OCI-LY7 (cell line): ENCODE measurements around the gene TMED7. TPM values are rescaled to one million over a fixed set of nuclear protein-coding genes. Genes with fewer than 3 reads are reported as not detected.

ENCODE experiments used
- BruUV-seq: library from RNA; stranded (reverse); fragments of 400-500 nt; replicated peaks from 2 replicates; lab custom pipeline; 2021; lab: Mats Ljungman, UMichigan
- CTCF ChIA-PET: fragments of 300-600 bp; sonication (Branson Sonifier 250); formaldehyde crosslinking; loops from one replicate; lab custom pipeline; 2022; ENCODE audit warnings: antibody characterized with exemption; ENCODE audit not compliant: unreplicated experiment; lab: Charles Lee
- POLR2A ChIA-PET: fragments of 300-600 bp; sonication (Branson Sonifier 250); formaldehyde crosslinking; loops from one replicate; lab custom pipeline; 2022; ENCODE audit warnings: antibody characterized with exemption; lab: Charles Lee
- DNase-seq: peaks from one replicate; pipeline ENCODE4 v3.0.0-alpha.2; 2015; ENCODE audit warnings: low spot score
- H2AFZ ChIP-seq: fragments of 200-600 bp; sonication (generic), shearing (Covaris generic); 2 replicates; pipeline ENCODE4 v1.6.1; 2014; ENCODE audit warnings: mild to moderate bottlenecking, antibody characterized with exemption, low read length, moderate library complexity
- H3K27ac ChIP-seq: fragments of 200-600 bp; sonication (generic); 2 replicates; pipeline ENCODE4 v1.5.1; 2014; ENCODE audit warnings: mixed run types, low read depth, mild to moderate bottlenecking, moderate library complexity, low read length, inconsistent platforms; ENCODE audit not compliant: poor library complexity, severe bottlenecking
- H3K36me3 ChIP-seq: fragments of 200-600 bp; sonication (generic); 2 replicates; pipeline ENCODE4 v1.6.1; 2014; ENCODE audit warnings: mild to moderate bottlenecking, antibody characterized with exemption, low read length, moderate library complexity, mixed read lengths; ENCODE audit not compliant: insufficient read depth
- H3K4me1 ChIP-seq: fragments of 200-600 bp; sonication (generic); 2 replicates; pipeline ENCODE4 v1.5.1; 2014; ENCODE audit warnings: mild to moderate bottlenecking, low read length; ENCODE audit not compliant: insufficient read depth, poor library complexity, severe bottlenecking
- H3K4me2 ChIP-seq: fragments of 200-600 bp; sonication (generic); 2 replicates; pipeline ENCODE4 v1.6.1; 2014; ENCODE audit warnings: mild to moderate bottlenecking, low read length
- H3K4me3 ChIP-seq: fragments of 200-600 bp; sonication (generic); 2 replicates; pipeline ENCODE4 v1.5.1; 2014; ENCODE audit warnings: mild to moderate bottlenecking, low read depth, low read length; ENCODE audit not compliant: poor library complexity, severe bottlenecking
- H3K79me2 ChIP-seq: fragments of 200-600 bp; sonication (generic); 2 replicates; pipeline ENCODE4 v1.6.1; 2016; ENCODE audit warnings: low read depth, mild to moderate bottlenecking, low read length, moderate library complexity, mixed read lengths; ENCODE audit not compliant: insufficient read depth
- H3K9me2 ChIP-seq: fragments of 200-600 bp; sonication (generic); 2 replicates; pipeline ENCODE4 v1.6.1; 2016; ENCODE audit warnings: mild to moderate bottlenecking, low read length, mixed read lengths; ENCODE audit not compliant: insufficient read depth
- H3K9me3 ChIP-seq: fragments of 200-600 bp; sonication (generic); 2 replicates; pipeline ENCODE4 v1.6.1; 2014; ENCODE audit warnings: mild to moderate bottlenecking, mixed run types, low read length, mixed read lengths
- H4K20me1 ChIP-seq: fragments of 200-600 bp; sonication (generic); 2 replicates; pipeline ENCODE4 v1.6.1; 2014; ENCODE audit warnings: mild to moderate bottlenecking, antibody characterized with exemption, low read length, moderate library complexity, mixed read lengths; ENCODE audit not compliant: insufficient read depth
- CTCF ChIP-seq: fragments of 200-600 bp; sonication (generic); conservative IDR thresholded peaks from 2 replicates; pipeline ENCODE4 v1.5.1; 2014; ENCODE audit warnings: mild to moderate bottlenecking, antibody characterized with exemption, low read length, moderate library complexity, mixed read lengths
- EZH2phosphoT487 ChIP-seq: fragments of 200-600 bp; sonication (generic); IDR thresholded peaks from 2 replicates; pipeline ENCODE4 v1.6.1; 2018; ENCODE audit warnings: low read depth, borderline replicate concordance, mild to moderate bottlenecking, mixed run types, antibody characterized with exemption, low read length, moderate library complexity, mixed read lengths
- intact Hi-C: fragments of 100-400 bp; cut with micrococcal nuclease; formaldehyde crosslinking; loops from one replicate; pipeline ENCODE4 v1.10.0; 2022; ENCODE audit not compliant: unreplicated experiment
- total RNA-seq, 2 experiments: library from RNA; depleted of rRNA in 1 of 2; stranded (reverse); fragments of >200 nt in 1 of 2; shearing (Covaris generic) in 1 of 2; gene quantifications; 2 replicates each; pipeline ENCODE4 v1.2.3, GENCODE V29; 2014 to 2022

Gene TMED7
- total RNA-seq, 2 experiments from 2014 or later, result 35.8 to 55.1 TPM

- CTCF ChIA-PET, result no interaction called here
- POLR2A ChIA-PET, result interaction anchor here (0.7 to 2.0 kb wide), 6 partner anchors 10 to 375 kb away, joined by 3 to 8 read pairs (median 3); no protein-coding TSS in a partner anchor
- Histone ChIP-seq H2AFZ (no peak overlapping the region), H3K9me2 (no peaks in the 10 kb centered on the region), H3K36me3 (no peaks in the 10 kb centered on the region), H4K20me1 (no peaks in the 10 kb centered on the region), H3K4me1 (no peaks in the 10 kb centered on the region), H3K4me2 (no peak overlapping the region), H3K9me3 (0 out of 2 replicates have a peak, but pooled peaks cover 3% of the 10 kb centered on the region), H3K79me2 (no peaks in the 10 kb centered on the region), H3K27ac (no peak overlapping the region), H3K4me3 (no peak overlapping the region)
- no peak for DNase-seq
- TF ChIP-seq CTCF (no peak), EZH2phosphoT487 (no peak)
- intact Hi-C loops, result no loop called here
- BruUV-seq, result no TSS peak
These were observed 48.5 kb downstream of the TMED7 start for GRCh38 chr5:115577329-115577728.

- no TSS peak for BruUV-seq
- H4K20me1 ChIP-seq, result no peaks in the 10 kb centered on the region
- no peak for TF ChIP-seq EZH2phosphoT487
- TF ChIP-seq CTCF, result no peak
- H3K27ac ChIP-seq, result no peak overlapping the region
- H3K4me3 ChIP-seq, result no peak overlapping the region
- H3K36me3 ChIP-seq, result no peaks in the 10 kb centered on the region
- H3K4me1 ChIP-seq, result no peaks in the 10 kb centered on the region
- H3K9me2 ChIP-seq, result no peaks in the 10 kb centered on the region
- 0 out of 2 replicates have a peak, but pooled peaks cover 3% of the 10 kb centered on the region for H3K9me3 ChIP-seq
- ChIA-PET POLR2A (interaction anchor here (0.7 to 2.0 kb wide), 6 partner anchors 9 to 45 kb away, joined by 3 to 8 read pairs (median 4); no protein-coding TSS in a partner anchor), CTCF (interaction anchor here (0.6 to 1.3 kb wide), 3 partner anchors 32 to 266 kb away, joined by 3 to 4 read pairs (median 3); no protein-coding TSS in a partner anchor)
- H2AFZ ChIP-seq, result no peak overlapping the region
- no peak overlapping the region for H3K4me2 ChIP-seq
- DNase-seq, result no peak
- no peaks in the 10 kb centered on the region for H3K79me2 ChIP-seq
- intact Hi-C loops, result no loop called here
These were observed 50.4 kb downstream of the TMED7 start for GRCh38 chr5:115575167-115576070.
